GM18951 (cell line): Measurements from ENCODE around the gene CSTPP1.
"Not testable (repeated sequence)": the region's sequence is repeated elsewhere in the genome, so short reads cannot be mapped to it uniquely, and the experiment has no call there.

ENCODE experiments used
- POLR2A ChIP-seq: IDR thresholded peaks from 4 replicates; pipeline ENCODE4 v1.6.1; 2011; ENCODE audit warnings: mild to moderate bottlenecking; ENCODE audit not compliant: insufficient read length, insufficient read depth; ENCODE audit errors: extremely low read depth
- in situ Hi-C: fragments of 300-500 bp; cut with MboI; formaldehyde crosslinking; loops from one replicate; pipeline ENCODE4 v1.12.0; 2022; ENCODE audit warnings: low sequenced_read_pairs, mixed read lengths, inconsistent platforms; ENCODE audit not compliant: unreplicated experiment

Gene CSTPP1

DNA sequence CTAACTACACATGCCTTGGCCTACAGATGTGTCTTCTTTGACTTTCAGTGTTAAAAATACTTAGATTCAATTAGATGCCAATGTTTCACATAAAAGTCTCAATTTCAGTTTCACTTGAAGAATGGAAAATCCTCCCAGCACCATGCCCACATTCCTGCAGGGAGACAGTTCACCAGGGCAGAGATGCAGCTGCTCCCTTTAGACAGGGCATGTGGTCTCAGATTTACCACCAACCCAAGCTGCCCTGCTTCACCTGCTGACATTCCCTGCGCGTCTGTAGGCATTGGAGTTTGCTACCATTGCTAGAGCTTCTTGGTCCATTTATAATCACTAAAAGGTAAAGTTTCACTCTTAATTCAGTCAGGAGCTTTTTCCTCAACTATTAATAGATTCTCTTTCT, 126.2 kb downstream of the CSTPP1 start:
- in situ Hi-C loops = no loop called here
- TF ChIP-seq POLR2A = no peak

DNA sequence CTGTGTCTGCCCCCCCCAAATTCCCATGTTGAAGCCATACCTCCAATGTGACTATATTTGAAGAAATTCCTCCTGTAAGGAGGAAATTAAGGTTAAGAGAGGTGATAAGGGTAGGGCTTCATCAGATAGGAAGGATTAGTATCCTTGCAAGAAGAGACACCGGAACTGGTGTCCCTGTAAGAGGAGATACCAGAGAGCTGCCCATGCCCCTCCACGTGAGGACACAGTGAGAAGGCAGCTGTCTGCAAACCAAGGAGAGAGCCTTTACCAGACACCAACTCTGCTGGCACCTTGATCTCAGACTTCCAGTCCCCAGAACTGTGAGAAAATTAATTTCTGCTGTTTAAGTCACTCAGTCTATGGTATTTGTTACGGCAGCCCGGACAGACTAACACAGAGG, 130.8 kb downstream of the CSTPP1 start:
- in situ Hi-C loops = no loop called here

DNA sequence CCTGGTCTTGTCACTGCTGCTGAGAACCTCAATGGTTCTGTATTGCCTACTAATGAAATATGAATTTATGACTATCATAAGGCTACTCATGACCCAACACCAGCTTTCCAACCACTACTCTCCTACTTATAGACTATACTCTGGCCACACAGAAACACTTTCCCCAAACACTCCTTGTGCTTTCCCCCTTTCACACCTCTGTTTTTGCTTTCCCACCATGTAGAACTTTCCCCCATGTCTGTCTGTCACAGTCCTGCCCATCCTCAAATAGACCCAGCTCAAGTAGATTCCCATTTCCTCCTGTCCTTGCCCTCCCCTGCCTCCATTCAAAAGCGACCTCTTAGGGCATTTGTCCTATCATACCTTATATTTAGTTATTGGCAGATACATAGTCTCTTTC, 134.2 kb downstream of the CSTPP1 start:
- no peak for TF ChIP-seq POLR2A
- in situ Hi-C loops = no loop called here

More for the DNA sequence above, 130.8 kb downstream of the CSTPP1 start:
- no peak for TF ChIP-seq POLR2A

DNA sequence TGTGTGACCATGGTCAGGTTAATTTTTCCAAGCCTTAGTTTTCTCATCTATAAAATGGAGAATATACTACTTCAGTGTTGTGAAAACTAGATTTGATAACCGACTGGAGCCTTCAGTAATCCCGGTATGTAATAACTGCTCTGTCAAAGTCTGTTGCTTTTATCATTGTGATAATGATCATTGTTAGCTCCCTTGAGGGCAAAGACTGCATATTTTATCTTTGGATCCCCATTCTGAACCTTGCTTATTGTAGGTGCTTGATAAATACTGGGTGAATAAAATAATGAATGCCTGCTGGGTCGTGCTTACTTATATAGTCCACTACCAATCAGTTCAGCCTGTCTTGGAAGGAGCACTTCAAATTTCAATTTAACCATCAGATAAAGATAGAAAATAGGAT, 134.8 kb downstream of the CSTPP1 start:
- TF ChIP-seq POLR2A = no peak
- in situ Hi-C loops = no loop called here

DNA sequence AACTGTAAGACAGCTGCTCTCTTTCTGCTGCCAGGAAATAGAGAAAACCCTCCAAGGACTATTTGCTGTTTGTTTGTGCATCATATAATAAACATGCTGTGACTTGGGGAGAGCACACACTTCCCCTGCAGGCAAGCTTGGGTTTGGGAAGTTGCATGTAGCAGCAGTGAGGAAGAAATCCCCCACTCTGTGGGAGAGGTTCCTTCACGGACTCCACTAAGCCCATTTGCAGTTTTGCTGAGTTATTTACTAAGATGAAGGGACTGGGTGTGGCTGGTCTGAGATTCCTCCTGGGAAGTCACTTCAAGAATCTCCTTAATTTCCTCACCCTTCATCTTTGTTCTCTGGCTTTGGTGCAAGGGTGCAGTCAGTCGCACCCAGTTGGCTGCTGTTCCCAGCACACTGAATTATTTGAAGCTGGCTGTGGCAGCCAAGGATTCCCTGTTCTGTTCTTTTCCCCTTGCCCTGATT, 135.3 kb downstream of the CSTPP1 start:
- in situ Hi-C loops = no loop called here
- TF ChIP-seq POLR2A = no peak

DNA sequence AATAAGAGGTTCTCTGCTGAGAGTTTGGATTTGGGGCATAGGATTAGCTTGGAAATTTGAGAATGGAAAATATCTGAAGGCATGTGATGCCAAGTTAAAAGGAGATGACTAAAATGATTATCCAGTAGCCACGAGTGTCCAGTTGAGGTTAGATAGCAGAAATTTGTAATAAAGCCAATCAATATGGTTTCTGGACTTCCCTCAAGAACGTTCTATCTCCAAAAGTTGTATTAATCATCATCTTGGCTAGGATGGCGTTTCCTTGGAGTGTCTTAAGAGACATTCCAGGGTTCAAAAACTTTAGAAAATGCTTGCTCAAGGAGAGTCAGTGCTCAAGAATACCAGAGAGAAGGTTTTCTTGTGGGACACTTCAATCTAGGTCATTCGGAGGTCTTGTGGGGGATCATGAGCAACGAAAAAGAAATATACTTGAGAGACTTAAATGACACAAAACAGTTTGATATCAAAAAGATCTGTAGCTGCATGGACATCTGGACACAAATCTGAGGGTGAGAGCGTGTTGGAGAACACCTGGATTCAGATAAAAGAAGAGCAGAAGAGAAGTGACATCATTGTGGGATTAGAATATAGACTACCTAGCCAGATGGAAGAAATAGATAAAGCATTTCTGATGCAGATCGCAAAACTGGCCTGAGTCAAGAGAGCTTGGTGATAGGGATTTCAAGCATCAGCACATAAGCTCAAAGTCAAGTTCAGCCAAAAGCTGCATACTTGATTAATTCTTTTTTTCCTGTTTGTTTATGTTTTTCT, 142.4 kb downstream of the CSTPP1 start:
- TF ChIP-seq POLR2A = no peak
- in situ Hi-C loops = no loop called here

DNA sequence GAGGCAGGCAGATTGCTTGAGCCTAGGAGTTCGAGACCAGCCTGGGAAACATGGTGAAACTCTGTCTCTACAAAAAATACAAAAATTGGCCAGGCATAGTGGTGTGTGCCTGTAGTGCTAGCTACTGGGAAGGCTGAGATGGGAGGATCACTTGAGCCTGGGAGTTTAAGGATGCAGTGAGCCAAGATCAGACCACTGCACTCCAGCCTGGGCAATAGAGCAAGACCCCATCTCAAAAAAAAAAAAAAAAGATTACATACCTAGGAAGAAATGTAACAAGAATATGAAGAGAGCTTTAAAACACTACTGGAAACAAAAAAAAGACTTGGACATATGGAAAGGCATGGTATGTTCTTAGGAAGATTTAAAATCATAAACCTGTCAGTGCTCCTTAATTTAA, 144.2 kb downstream of the CSTPP1 start:
- in situ Hi-C loops = not testable (repeated sequence)

DNA sequence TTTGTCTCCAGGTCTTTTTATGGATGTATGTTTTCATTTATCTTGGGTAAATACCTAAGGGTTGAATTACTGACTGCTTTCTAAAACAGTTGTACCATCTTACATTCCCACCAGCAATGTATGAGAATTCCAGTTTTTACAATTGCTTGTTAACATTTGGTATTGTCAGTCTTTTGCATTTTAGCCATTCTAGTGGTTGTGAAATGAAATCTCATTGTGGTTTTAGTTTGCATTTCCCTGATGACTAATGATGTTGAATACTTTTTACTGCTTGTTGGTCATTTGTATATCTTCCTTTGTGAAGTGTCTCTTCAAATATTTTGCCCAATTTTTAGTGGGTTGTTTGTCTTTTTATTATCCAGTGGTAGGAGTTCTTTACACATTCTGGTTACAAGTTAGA, 147.4 kb downstream of the CSTPP1 start:
- in situ Hi-C loops = no loop called here
- TF ChIP-seq POLR2A = no peak

DNA sequence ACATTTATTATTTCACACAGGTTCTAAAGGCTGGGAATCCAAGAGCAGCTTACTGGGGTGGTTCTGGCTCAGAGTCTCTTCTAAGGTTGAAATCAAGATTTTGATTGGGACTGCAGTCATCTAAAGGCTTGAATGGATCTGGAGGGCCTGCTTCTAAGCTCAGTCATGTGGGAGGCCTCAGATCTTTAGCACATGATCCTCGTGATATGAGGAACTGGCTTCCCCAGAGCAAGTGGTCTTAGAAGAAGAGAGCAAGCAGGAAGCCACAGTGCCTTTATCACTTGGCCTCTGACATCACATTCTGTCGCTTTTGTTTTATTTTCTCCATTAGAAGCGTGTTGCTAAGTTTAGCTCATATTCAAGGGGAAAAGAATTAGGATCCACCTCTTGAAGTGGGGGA, 151.2 kb downstream of the CSTPP1 start:
- in situ Hi-C loops = no loop called here
- no peak for TF ChIP-seq POLR2A

DNA sequence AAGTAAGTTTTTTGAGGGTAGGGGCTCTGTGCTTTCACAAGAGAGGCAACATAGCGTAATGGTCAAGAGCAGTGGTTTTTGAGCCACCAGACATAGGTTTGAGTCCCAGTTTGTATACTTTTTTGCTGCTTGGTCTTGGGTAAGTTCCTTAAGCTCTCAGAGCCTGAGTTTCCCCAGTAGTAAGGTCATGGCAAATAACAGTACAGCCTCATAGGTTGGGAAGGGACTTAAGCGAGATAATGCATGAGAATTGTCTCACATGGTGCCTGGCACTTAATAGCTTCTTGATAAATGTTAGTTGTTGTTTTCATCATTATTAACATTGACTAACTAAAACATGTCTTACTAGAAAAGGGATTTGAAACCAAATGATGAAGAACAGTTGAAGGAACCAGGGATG, 157.0 kb downstream of the CSTPP1 start:
- no peak for TF ChIP-seq POLR2A
- in situ Hi-C loops = no loop called here

DNA sequence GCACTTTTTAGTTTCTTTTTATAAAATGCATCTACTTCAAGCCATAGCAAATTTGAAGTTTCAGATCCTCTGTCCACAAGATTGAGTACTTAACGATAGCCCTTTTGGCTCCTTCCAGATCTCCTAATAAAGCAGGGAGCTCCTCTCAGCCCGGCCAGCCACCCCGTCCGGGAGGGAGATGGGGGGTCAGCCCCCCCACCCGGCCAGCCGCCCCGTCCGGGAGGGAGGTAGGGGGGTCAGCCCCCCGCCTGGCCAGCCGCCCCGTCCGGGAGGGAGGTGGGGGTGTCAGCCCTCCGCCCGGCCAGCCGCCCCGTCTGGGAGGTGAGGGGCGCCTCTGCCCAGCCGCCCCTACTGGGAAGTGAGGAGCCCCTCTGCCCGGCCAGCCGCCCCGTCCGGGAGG, 160.3 kb downstream of the CSTPP1 start:
- in situ Hi-C loops = not testable (repeated sequence)

DNA sequence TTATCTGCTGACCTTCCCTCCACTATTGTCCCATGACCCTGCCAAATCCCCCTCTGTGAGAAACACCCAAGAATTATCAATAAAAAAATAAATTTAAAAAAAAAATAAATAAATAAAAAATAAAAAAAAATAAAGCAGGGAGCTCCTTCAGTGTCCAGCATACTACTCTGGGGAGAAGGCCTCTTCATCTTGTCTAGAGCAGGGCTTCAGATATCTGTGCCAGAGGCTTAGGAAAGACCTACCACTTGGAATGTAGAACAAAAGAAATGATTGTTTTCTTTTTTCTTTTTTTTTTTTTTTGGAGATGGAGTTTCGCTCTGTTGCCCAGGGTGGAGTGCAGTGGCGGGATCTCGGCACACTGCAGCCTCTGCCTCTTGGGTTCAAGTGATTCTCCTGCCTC, 161.7 kb downstream of the CSTPP1 start:
- in situ Hi-C loops = not testable (repeated sequence)

DNA sequence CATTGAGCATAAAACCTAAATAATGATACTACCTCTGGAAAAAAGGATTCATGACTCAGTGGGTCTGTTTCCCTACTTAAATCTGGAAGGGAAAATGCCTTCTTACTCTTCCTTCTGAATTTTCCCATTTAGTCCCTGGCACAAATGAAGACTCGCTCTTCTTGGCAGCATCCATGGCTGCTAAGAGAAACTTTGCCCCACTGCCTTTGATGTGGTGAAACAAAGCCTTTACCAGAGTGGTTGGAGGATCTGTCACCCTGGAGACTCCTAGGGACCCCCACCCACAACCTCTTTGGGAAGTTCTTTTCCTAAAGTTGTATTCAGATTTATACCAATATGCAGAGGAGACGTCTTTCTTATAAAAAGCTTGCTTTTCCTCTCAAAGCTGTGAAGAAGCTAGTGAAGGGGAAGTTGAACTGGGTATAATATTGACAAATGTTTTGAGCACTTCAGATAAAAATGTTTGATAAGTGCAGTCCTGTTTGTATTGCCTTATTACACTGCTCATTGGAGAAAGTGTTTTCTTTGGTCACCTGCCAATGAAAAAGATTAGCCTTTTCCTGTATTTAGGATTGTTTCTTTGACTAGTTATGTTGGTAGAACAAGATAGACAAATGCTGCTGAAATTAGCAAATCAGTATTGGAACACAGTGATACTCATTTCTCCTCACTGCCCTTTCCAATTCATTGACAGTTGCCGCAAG, 162.8 kb downstream of the CSTPP1 start:
- TF ChIP-seq POLR2A = no peak
- in situ Hi-C loops = no loop called here

DNA sequence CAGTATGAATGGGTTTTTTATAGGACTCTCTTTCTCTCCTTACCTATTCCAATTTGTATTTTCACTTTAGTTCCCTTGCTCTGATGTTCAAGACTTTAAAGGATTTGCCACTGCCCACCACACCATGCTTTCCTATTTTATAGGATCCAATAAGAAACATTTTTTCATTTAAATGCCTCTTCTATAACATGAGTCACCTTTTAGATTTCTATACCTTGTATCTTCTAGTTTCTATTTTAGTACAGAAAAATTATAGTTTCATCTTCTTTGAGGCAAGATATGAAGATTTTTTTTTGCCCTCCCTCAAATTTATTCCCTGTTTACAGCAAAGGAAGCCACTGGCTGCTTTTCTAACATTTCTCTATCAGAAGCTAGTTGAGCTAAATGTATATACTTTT, 163.4 kb downstream of the CSTPP1 start:
- in situ Hi-C loops = no loop called here

DNA sequence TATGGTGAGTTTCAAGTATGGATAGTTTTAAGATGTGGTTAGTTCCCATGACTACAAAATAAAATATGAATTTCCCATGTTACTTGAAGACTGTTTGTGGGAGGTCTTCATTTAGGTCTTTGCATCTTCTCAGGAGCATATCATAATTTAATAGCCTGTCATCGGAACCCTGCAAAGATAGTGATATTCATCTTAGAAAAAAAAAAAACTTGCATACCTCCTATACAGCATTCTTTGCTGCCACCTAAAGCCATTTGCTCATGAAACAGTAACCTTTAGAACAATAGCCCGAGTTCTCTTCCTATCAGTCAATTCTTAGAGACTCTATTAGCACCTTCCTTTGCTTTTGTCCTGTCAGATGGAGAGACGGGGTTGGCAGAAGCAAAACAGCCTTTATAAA, 164.8 kb downstream of the CSTPP1 start:
- in situ Hi-C loops = no loop called here
- TF ChIP-seq POLR2A = no peak

More for the DNA sequence above, 163.4 kb downstream of the CSTPP1 start:
- TF ChIP-seq POLR2A = no peak
